Gastroesophageal sphincter (tissue), 4 donors: ENCODE measurements around the gene OR51E1. TPM values are rescaled to one million over a fixed set of nuclear protein-coding genes. Genes with fewer than 3 reads are reported as not detected.

Experiments used
- ATAC-seq: fragments of 150-250 bp; one replicate; pipeline ENCODE4 v1.9.1; 2016; ENCODE audit warnings: mild to moderate bottlenecking, moderate library complexity
- H3K27ac ChIP-seq, 4 donors: fragments of 200-600 bp; sonication (generic) in 3 of 4; 1 replicate in 3 of 4; 2 replicates in 1 of 4; pipeline ENCODE4 v1.5.1; 2016 to 2019
- H3K27me3 ChIP-seq: fragments of 200-600 bp; sonication (generic); one replicate; pipeline ENCODE4 v1.5.1; 2019
- H3K36me3 ChIP-seq, 2 donors: fragments of 200-600 bp; sonication (generic); one replicate each; pipeline ENCODE4 v1.5.1; 2019; ENCODE audit warnings: control low read depth in 1 of 2
- H3K4me1 ChIP-seq, 3 donors: fragments of 200-600 bp; sonication (generic); 1 replicate in 2 of 3; 2 replicates in 1 of 3; pipeline ENCODE4 v1.5.1; 2016 to 2019; ENCODE audit warnings: control low read depth in 2 of 3
- H3K4me3 ChIP-seq, 2 donors: fragments of 200-600 bp; sonication (generic); one replicate each; pipeline ENCODE4 v1.5.1; 2019; ENCODE audit warnings: mild to moderate bottlenecking in 1 of 2, moderate library complexity in 1 of 2
- H3K9me3 ChIP-seq, 3 donors: fragments of 200-600 bp; sonication (generic); one replicate each; pipeline ENCODE4 v1.5.1; 2017 to 2019; ENCODE audit warnings: control low read depth in 2 of 3
- CTCF ChIP-seq, 4 experiments: fragments of 200-600 bp in 2 of 4; fragments of 450-650 bp in 2 of 4; sonication (generic) in 1 of 4; IDR thresholded peaks; one replicate each; pipeline ENCODE4 v1.5.1; 2017 to 2019; ENCODE audit warnings: antibody characterized with exemption in 4 of 4, mild to moderate bottlenecking in 2 of 4, moderate library complexity in 2 of 4
- EP300 ChIP-seq: sonication (generic); formaldehyde crosslinking; IDR thresholded peaks from one replicate; pipeline ENCODE4 v1.6.1; 2017; ENCODE audit warnings: antibody characterized with exemption, mild to moderate bottlenecking
- POLR2A ChIP-seq, 2 donors: fragments of 450-650 bp; IDR thresholded peaks; one replicate each; pipeline ENCODE4 v1.6.1; 2017; ENCODE audit warnings: antibody characterized with exemption in 2 of 2, mild to moderate bottlenecking in 2 of 2, moderate library complexity in 1 of 2
- POLR2AphosphoS5 ChIP-seq: sonication (generic); formaldehyde crosslinking; IDR thresholded peaks from one replicate; pipeline ENCODE4 v1.6.1; 2017; ENCODE audit warnings: antibody characterized with exemption
- whole genome bisulfite sequencing, 2 donors: methylation state at CpG; one replicate each; pipeline ENCODE4 v1.1.5; 2018; ENCODE audit warnings: low coverage in 1 of 2; 5-methylcytosine and 5-hydroxymethylcytosine counted together
- total RNA-seq, 4 donors: library from RNA; depleted of rRNA; stranded (reverse); fragments of >200 nt; gene quantifications; one replicate each; pipeline ENCODE4 v1.1.0, GENCODE V29; 2016

The OR51E1 gene
- total RNA-seq, 4 donors from 2014 or later, result 0.27 to 0.78 (median 0.65) TPM

GRCh38 chr11:4671741-4672140 lies 28.0 kb downstream of the OR51E1 start:
- Histone ChIP-seq H3K4me3 (no peak overlapping the region), H3K4me1 (no peaks in the 10 kb centered on the region), H3K27me3 (no peaks in the 10 kb centered on the region), H3K36me3 (no peaks in the 10 kb centered on the region), H3K9me3 (no peaks in the 10 kb centered on the region), H3K27ac (no peak overlapping the region)
- no peak for ATAC-seq
- WGBS, 2 donors, result 63 to 65% methylated on average over 2 of the region's 2 CpGs
- TF ChIP-seq POLR2AphosphoS5 (no peak), EP300 (no peak), POLR2A (IDR thresholded peaks at IDR 0.05) (no peak), CTCF (IDR thresholded peaks at IDR 0.05) (no peak)

GRCh38 chr11:4672470-4672869 lies 28.7 kb downstream of the OR51E1 start:
- H3K27me3 ChIP-seq, result no peaks in the 10 kb centered on the region
- no peaks in the 10 kb centered on the region for H3K4me1 ChIP-seq
- WGBS, 2 donors, result 26 to 45% methylated on average over 3 of the region's 3 CpGs
- H3K36me3 ChIP-seq, result no peaks in the 10 kb centered on the region
- H3K27ac ChIP-seq, result no peak overlapping the region
- H3K9me3 ChIP-seq, result no peaks in the 10 kb centered on the region
- no peak overlapping the region for H3K4me3 ChIP-seq
- TF ChIP-seq POLR2AphosphoS5 (no peak), CTCF (IDR thresholded peaks at IDR 0.05) (no peak), POLR2A (IDR thresholded peaks at IDR 0.05) (no peak), EP300 (no peak)
- no peak for ATAC-seq

GRCh38 chr11:4673781-4674180 lies 30.0 kb downstream of the OR51E1 start:
- Histone ChIP-seq H3K4me3 (no peak overlapping the region), H3K36me3 (no peaks in the 10 kb centered on the region), H3K27ac (no peak overlapping the region), H3K9me3 (no peaks in the 10 kb centered on the region), H3K27me3 (no peaks in the 10 kb centered on the region), H3K4me1 (no peaks in the 10 kb centered on the region)
- no peak for ATAC-seq
- no peak for TF ChIP-seq POLR2A (IDR thresholded peaks at IDR 0.05)
- no peak for TF ChIP-seq CTCF (IDR thresholded peaks at IDR 0.05)
- TF ChIP-seq EP300, result no peak
- TF ChIP-seq POLR2AphosphoS5, result no peak
- 33 to 65% methylated on average over 1 to 2 of the region's 2 CpGs for WGBS, 2 donors

- WGBS, 2 donors, result 63 to 74% methylated on average over 2 of the region's 2 CpGs
Measured at GRCh38 chr11:4677948-4678347, 34.2 kb downstream of the OR51E1 start.

More at GRCh38 chr11:4677948-4678347, 34.2 kb downstream of the OR51E1 start:
- no peaks in the 10 kb centered on the region for H3K9me3 ChIP-seq
- H3K36me3 ChIP-seq, result no peaks in the 10 kb centered on the region
- ATAC-seq, result no peak
- H3K4me1 ChIP-seq, result no peaks in the 10 kb centered on the region
- no peaks in the 10 kb centered on the region for H3K27me3 ChIP-seq
- no peak overlapping the region for H3K27ac ChIP-seq
- no peak overlapping the region for H3K4me3 ChIP-seq
- TF ChIP-seq POLR2AphosphoS5, result no peak
- TF ChIP-seq POLR2A (IDR thresholded peaks at IDR 0.05), result no peak
- no peak for TF ChIP-seq EP300
- no peak for TF ChIP-seq CTCF (IDR thresholded peaks at IDR 0.05)
